ENCODE data around the gene CDH23.

GRCh38 chr10:71351628-71352319 is 44.9 kb upstream of the CDH23 start:
- TF ChIP-seq CTCF (conservative IDR thresholded peaks at IDR 0.05 in 1 of 2, IDR thresholded peaks at IDR 0.05 in 1 of 2; ENCODE audit: low read depth in 1 of 2, low read length in 2 of 2) (no peak), EZH2 (IDR thresholded peaks at IDR 0.05; ENCODE audit: low read length, missing control alignments) (no peak)

Measured in fibroblast of lung (primary cell).